Gastrocnemius medialis (tissue), 4 donors: Measurements from ENCODE around the gene GPR15LG.

Experiments
- CTCF ChIP-seq, 5 experiments: fragments of 450-650 bp in 3 of 5; fragments of 200-600 bp in 2 of 5; sonication (generic) in 2 of 5; IDR thresholded peaks in 4 of 5; conservative IDR thresholded peaks in 1 of 5; 1 replicate in 4 of 5; 2 replicates in 1 of 5; pipeline ENCODE4 v1.5.1; 2016 to 2019; ENCODE audit warnings: antibody characterized with exemption in 5 of 5, mild to moderate bottlenecking in 3 of 5, moderate library complexity in 3 of 5
- POLR2A ChIP-seq, 2 donors: fragments of 450-650 bp; IDR thresholded peaks; one replicate each; pipeline ENCODE4 v1.6.1; 2017; ENCODE audit warnings: antibody characterized with exemption in 2 of 2, mild to moderate bottlenecking in 2 of 2, moderate library complexity in 2 of 2

GRCh38 chr10:84164442-84164841 lies 9.2 kb upstream of the GPR15LG start:
- TF ChIP-seq POLR2A (IDR thresholded peaks at IDR 0.05) = no peak
- no peak for TF ChIP-seq CTCF (IDR thresholded peaks at IDR 0.05 in 4 of 5, conservative IDR thresholded peaks at IDR 0.05 in 1 of 5)
